ENCODE data around the gene HDAC9.

- no peak for TF ChIP-seq CTCF (IDR thresholded peaks at IDR 0.05; ENCODE audit: insufficient read depth, low read depth, low read length)
- TF ChIP-seq EZH2 (IDR thresholded peaks at IDR 0.05; ENCODE audit: insufficient read depth, low read length), result no peak
Observed at GRCh38 chr7:18706670-18707069, 211.1 kb downstream of the HDAC9 start.

Data from astrocyte (in vitro differentiated cells and primary cell).